ENCODE measurements around the gene HIGD2A.

DNA sequence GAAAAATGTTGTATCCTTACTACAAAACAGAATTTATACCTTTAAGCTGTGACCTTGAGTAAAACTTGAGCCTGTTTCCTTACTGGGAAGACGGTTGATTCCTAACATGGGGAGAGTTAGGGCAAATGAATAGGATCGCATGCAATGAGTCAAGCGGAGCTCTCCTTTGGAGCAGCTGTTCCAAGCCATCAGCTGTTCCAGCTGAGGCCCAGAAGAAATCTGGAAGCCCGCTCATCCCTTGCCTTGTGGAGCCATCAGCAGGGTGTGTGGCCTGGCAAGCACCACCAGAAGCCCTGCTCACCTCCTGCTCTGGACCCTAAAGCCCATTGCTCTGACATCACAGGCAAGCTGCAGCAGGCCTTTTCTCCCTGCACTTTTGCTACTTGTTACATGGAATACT lies 35.0 kb upstream of the HIGD2A start:
- TF ChIP-seq, protein P1, sequence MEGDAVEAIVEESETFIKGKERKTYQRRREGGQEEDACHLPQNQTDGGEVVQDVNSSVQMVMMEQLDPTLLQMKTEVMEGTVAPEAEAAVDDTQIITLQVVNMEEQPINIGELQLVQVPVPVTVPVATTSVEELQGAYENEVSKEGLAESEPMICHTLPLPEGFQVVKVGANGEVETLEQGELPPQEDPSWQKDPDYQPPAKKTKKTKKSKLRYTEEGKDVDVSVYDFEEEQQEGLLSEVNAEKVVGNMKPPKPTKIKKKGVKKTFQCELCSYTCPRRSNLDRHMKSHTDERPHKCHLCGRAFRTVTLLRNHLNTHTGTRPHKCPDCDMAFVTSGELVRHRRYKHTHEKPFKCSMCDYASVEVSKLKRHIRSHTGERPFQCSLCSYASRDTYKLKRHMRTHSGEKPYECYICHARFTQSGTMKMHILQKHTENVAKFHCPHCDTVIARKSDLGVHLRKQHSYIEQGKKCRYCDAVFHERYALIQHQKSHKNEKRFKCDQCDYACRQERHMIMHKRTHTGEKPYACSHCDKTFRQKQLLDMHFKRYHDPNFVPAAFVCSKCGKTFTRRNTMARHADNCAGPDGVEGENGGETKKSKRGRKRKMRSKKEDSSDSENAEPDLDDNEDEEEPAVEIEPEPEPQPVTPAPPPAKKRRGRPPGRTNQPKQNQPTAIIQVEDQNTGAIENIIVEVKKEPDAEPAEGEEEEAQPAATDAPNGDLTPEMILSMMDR (IDR thresholded peaks at IDR 0.05; ENCODE audit: insufficient read depth, low read depth, low read length), result no peak
- no peak for TF ChIP-seq EZH2 (IDR thresholded peaks at IDR 0.05; ENCODE audit: insufficient read depth, low read length)

Measured in astrocyte (in vitro differentiated cells and primary cell).